ENCODE data around the gene AOPEP. TPM values are rescaled to one million over a fixed set of nuclear protein-coding genes. Genes with fewer than 3 reads are reported as not detected.

The AOPEP gene
- total and polyA plus RNA-seq, 9 of the 15 experiments (the other 6 are each of a cell fraction or from before 2014, with no cell fraction given): 4.5 to 19.3 (median 13.5) TPM

- TF ChIP-seq, protein P1, sequence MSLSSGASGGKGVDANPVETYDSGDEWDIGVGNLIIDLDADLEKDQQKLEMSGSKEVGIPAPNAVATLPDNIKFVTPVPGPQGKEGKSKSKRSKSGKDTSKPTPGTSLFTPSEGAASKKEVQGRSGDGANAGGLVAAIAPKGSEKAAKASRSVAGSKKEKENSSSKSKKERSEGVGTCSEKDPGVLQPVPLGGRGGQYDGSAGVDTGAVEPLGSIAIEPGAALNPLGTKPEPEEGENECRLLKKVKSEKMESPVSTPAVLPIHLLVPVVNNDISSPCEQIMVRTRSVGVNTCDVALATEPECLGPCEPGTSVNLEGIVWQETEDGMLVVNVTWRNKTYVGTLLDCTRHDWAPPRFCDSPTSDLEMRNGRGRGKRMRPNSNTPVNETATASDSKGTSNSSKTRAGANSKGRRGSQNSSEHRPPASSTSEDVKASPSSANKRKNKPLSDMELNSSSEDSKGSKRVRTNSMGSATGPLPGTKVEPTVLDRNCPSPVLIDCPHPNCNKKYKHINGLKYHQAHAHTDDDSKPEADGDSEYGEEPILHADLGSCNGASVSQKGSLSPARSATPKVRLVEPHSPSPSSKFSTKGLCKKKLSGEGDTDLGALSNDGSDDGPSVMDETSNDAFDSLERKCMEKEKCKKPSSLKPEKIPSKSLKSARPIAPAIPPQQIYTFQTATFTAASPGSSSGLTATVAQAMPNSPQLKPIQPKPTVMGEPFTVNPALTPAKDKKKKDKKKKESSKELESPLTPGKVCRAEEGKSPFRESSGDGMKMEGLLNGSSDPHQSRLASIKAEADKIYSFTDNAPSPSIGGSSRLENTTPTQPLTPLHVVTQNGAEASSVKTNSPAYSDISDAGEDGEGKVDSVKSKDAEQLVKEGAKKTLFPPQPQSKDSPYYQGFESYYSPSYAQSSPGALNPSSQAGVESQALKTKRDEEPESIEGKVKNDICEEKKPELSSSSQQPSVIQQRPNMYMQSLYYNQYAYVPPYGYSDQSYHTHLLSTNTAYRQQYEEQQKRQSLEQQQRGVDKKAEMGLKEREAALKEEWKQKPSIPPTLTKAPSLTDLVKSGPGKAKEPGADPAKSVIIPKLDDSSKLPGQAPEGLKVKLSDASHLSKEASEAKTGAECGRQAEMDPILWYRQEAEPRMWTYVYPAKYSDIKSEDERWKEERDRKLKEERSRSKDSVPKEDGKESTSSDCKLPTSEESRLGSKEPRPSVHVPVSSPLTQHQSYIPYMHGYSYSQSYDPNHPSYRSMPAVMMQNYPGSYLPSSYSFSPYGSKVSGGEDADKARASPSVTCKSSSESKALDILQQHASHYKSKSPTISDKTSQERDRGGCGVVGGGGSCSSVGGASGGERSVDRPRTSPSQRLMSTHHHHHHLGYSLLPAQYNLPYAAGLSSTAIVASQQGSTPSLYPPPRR (CRISPR knock-in tag; IDR thresholded peaks at IDR 0.05; ENCODE audit: borderline replicate concordance): no peak
- TF ChIP-seq MCM2 (IDR thresholded peaks at IDR 0.05; ENCODE audit: low read depth) (no peak), NBN (IDR thresholded peaks at IDR 0.05; ENCODE audit: low read depth) (no peak), TRIM25 (IDR thresholded peaks at IDR 0.05; ENCODE audit: borderline replicate concordance) (no peak), CBX3 (IDR thresholded peaks at IDR 0.05; ENCODE audit: borderline replicate concordance in 1 of 2, low read length in 2 of 2) (no peak), AFF4 (CRISPR knock-in tag; IDR thresholded peaks at IDR 0.05) (no peak), MEF2A (IDR thresholded peaks at IDR 0.05; ENCODE audit: control insufficient read depth, low read depth, low read length) (no peak), ZC3H11A (IDR thresholded peaks at IDR 0.05; ENCODE audit: low read depth, low read length) (no peak), ZBTB1 (CRISPR knock-in tag; IDR thresholded peaks at IDR 0.05; ENCODE audit: borderline replicate concordance, low read depth) (peak; percentile 98; the same call in 1 of the 2 replicates)
- TF ChIP-seq, protein P2, sequence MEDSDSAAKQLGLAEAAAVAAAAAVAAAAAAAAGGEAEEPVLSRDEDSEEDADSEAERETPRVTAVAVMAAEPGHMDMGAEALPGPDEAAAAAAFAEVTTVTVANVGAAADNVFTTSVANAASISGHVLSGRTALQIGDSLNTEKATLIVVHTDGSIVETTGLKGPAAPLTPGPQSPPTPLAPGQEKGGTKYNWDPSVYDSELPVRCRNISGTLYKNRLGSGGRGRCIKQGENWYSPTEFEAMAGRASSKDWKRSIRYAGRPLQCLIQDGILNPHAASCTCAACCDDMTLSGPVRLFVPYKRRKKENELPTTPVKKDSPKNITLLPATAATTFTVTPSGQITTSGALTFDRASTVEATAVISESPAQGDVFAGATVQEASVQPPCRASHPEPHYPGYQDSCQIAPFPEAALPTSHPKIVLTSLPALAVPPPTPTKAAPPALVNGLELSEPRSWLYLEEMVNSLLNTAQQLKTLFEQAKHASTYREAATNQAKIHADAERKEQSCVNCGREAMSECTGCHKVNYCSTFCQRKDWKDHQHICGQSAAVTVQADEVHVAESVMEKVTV (CRISPR knock-in tag; IDR thresholded peaks at IDR 0.05): no peak
Observed at GRCh38 chr9:95005278-95006143, 279.0 kb downstream of the AOPEP start (continued).

Measured in K562 (cell line).